ENCODE data around the gene SF3B2. TPM values are rescaled to one million over a fixed set of nuclear protein-coding genes. Genes with fewer than 3 reads are reported as not detected.
A peak's percentile ranks its signal among the peaks of the same experiment; 100 is the strongest.

Gene SF3B2
- total RNA-seq, 1 experiment from 2014 or later: 191 TPM

GRCh38 chr11:66042996-66043906, 8.9 kb upstream of the SF3B2 start:
- in situ Hi-C loops (cut with HindIII; ENCODE audit: low pct_unique_long_range_greater_than_20kb, low sequenced_read_pairs): no loop called here

GRCh38 chr11:66044757-66045156, 7.4 kb upstream of the SF3B2 start:
- DNase-seq (ENCODE audit: low read depth): no peak
- in situ Hi-C loops (cut with HindIII; ENCODE audit: low pct_unique_long_range_greater_than_20kb, low sequenced_read_pairs): no loop called here

More at GRCh38 chr11:66042996-66043906, 8.9 kb upstream of the SF3B2 start:
- DNase-seq (ENCODE audit: low read depth): no peak

GRCh38 chr11:66045177-66045639, 7.0 kb upstream of the SF3B2 start:
- peak; percentile 39 for DNase-seq (ENCODE audit: low read depth)
- in situ Hi-C loops (cut with HindIII; ENCODE audit: low pct_unique_long_range_greater_than_20kb, low sequenced_read_pairs): no loop called here

- no peak for DNase-seq (ENCODE audit: low read depth)
- in situ Hi-C loops (cut with HindIII; ENCODE audit: low pct_unique_long_range_greater_than_20kb, low sequenced_read_pairs): no loop called here
Observed at GRCh38 chr11:66046901-66047300, 5.3 kb upstream of the SF3B2 start.

GRCh38 chr11:66047541-66048365, 4.4 kb upstream of the SF3B2 start:
- in situ Hi-C loops (cut with HindIII; ENCODE audit: low pct_unique_long_range_greater_than_20kb, low sequenced_read_pairs): no loop called here
- DNase-seq (ENCODE audit: low read depth): peak; percentile 12

GRCh38 chr11:66048547-66049323, 3.4 kb upstream of the SF3B2 start, which contains the start of gene GAL3ST3:
TSS of gene GAL3ST3 (minus strand) at chr11:66049161. CDS start at chr11:66045415, 3,746 bp downstream.
- in situ Hi-C loops (cut with HindIII; ENCODE audit: low pct_unique_long_range_greater_than_20kb, low sequenced_read_pairs): no loop called here
- DNase-seq (ENCODE audit: low read depth): no peak

- no peak for DNase-seq (ENCODE audit: low read depth)
- in situ Hi-C loops (cut with HindIII; ENCODE audit: low pct_unique_long_range_greater_than_20kb, low sequenced_read_pairs): no loop called here
Observed at GRCh38 chr11:66050581-66051231, 1.5 kb upstream of the SF3B2 start.

- DNase-seq (ENCODE audit: low read depth): no peak
- in situ Hi-C loops (cut with HindIII; ENCODE audit: low pct_unique_long_range_greater_than_20kb, low sequenced_read_pairs): no loop called here
Observed at GRCh38 chr11:66051371-66051765, 796 bp upstream of the SF3B2 start.

GRCh38 chr11:66052664-66052982, 459 bp downstream of the SF3B2 start:
- in situ Hi-C loops (cut with HindIII; ENCODE audit: low pct_unique_long_range_greater_than_20kb, low sequenced_read_pairs): no loop called here
- no peak for DNase-seq (ENCODE audit: low read depth)

GRCh38 chr11:66055021-66055420, 2.9 kb downstream of the SF3B2 start:
- DNase-seq (ENCODE audit: low read depth): no peak
- in situ Hi-C loops (cut with HindIII; ENCODE audit: low pct_unique_long_range_greater_than_20kb, low sequenced_read_pairs): no loop called here

GRCh38 chr11:66056501-66056900, 4.3 kb downstream of the SF3B2 start:
- in situ Hi-C loops (cut with HindIII; ENCODE audit: low pct_unique_long_range_greater_than_20kb, low sequenced_read_pairs): no loop called here

GRCh38 chr11:66059966-66060680, 8.0 kb downstream of the SF3B2 start:
- in situ Hi-C loops (cut with HindIII; ENCODE audit: low pct_unique_long_range_greater_than_20kb, low sequenced_read_pairs): no loop called here
- no peak for DNase-seq (ENCODE audit: low read depth)

More at GRCh38 chr11:66056501-66056900, 4.3 kb downstream of the SF3B2 start:
- no peak for DNase-seq (ENCODE audit: low read depth)

- DNase-seq (ENCODE audit: low read depth): no peak
- in situ Hi-C loops (cut with HindIII; ENCODE audit: low pct_unique_long_range_greater_than_20kb, low sequenced_read_pairs): no loop called here
Observed at GRCh38 chr11:66061268-66061667, 9.1 kb downstream of the SF3B2 start.

GRCh38 chr11:66062408-66062807, 10.2 kb downstream of the SF3B2 start:
- no peak for DNase-seq (ENCODE audit: low read depth)
- in situ Hi-C loops (cut with HindIII; ENCODE audit: low pct_unique_long_range_greater_than_20kb, low sequenced_read_pairs): no loop called here

GRCh38 chr11:66063900-66064299, 11.7 kb downstream of the SF3B2 start:
- in situ Hi-C loops (cut with HindIII; ENCODE audit: low pct_unique_long_range_greater_than_20kb, low sequenced_read_pairs): no loop called here

GRCh38 chr11:66064571-66064970, 12.4 kb downstream of the SF3B2 start:
- in situ Hi-C loops (cut with HindIII; ENCODE audit: low pct_unique_long_range_greater_than_20kb, low sequenced_read_pairs): no loop called here

More at GRCh38 chr11:66063900-66064299, 11.7 kb downstream of the SF3B2 start:
- DNase-seq (ENCODE audit: low read depth): no peak

GRCh38 chr11:66066751-66067150, 14.6 kb downstream of the SF3B2 start:
- in situ Hi-C loops (cut with HindIII; ENCODE audit: low pct_unique_long_range_greater_than_20kb, low sequenced_read_pairs): no loop called here
- no peak for DNase-seq (ENCODE audit: low read depth)

More at GRCh38 chr11:66064571-66064970, 12.4 kb downstream of the SF3B2 start:
- no peak for DNase-seq (ENCODE audit: low read depth)
